GM21723 (cell line): Measurements from ENCODE around the gene LLGL1.
A peak's percentile ranks its signal among the peaks of the same experiment; 100 is the strongest.

Source experiments
- ATAC-seq: cut with Tn5 transposase; IDR thresholded peaks from one replicate; pipeline ENCODE4 v1.9.1; 2021; ENCODE audit warnings: mild to moderate bottlenecking, moderate library complexity; ENCODE audit not compliant: unreplicated experiment

LLGL1 gene

GRCh38 chr17:18225121-18225641 is at the start of gene LLGL1:
TSS of gene LLGL1 (plus strand) at chr17:18225635. CDS start at chr17:18225683, 48 bp downstream.
- ATAC-seq, result peak; percentile 82

- ATAC-seq, result no peak
These were observed 49.3 kb upstream of the LLGL1 start for GRCh38 chr17:18176176-18176575.

DNA sequence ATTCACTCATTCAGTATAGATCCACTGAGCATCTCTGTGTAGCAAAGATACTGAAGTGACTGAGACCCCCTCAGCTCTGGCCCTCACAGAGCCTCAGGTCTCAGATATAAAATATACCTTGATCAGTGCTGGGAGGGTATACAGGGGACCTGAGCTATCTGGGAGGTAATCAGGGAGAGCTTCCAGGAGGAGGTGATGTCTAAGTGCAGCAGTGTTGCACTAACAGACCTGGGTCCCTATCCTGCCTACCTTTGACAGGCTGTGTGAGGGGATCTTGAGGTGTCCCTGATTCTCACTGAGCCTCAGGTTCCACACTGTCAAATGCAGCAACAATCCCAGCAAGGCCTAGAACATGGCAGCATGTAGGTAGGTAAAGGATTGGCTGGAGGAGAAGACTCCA is 48.3 kb upstream of the LLGL1 start:
- no peak for ATAC-seq

DNA sequence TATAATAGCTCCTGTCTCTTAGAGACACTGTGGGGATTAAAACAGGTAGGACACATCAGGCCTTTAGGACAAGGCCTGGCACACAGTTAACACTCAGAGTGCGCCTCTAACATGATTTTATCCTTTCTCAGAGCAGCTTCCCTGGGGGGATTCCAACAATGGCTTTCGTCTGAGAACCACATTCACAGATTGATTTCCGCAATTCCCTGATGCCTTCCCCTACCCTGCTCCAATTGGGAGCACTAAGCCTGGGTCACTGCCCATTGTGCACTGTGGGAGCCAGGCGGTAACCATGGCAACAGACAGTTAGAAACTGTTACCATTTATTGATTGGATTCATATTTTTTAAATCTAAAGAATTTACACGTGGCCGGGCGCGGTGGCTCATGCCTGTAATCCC is 47.7 kb upstream of the LLGL1 start:
- no peak for ATAC-seq

DNA sequence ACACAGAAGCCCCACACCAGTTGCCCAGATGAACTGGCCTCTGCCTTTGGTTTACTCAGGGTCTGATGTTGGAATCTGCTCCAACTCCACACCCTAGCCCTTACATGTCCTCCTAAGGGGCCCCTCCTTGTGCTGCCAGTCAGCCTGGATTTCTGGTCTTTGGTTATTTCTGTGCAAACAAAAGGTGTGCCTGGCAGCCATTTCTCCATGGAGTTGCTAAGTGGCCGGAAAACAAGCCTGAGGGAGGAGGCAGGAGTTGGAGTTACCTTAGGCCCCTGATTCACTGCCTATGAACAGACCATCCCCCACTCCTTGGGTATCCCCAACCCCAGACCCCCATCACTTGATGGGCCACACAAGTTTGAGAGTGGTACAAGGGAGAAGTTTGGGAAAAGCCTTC is 46.2 kb upstream of the LLGL1 start:
- ATAC-seq, result no peak

DNA sequence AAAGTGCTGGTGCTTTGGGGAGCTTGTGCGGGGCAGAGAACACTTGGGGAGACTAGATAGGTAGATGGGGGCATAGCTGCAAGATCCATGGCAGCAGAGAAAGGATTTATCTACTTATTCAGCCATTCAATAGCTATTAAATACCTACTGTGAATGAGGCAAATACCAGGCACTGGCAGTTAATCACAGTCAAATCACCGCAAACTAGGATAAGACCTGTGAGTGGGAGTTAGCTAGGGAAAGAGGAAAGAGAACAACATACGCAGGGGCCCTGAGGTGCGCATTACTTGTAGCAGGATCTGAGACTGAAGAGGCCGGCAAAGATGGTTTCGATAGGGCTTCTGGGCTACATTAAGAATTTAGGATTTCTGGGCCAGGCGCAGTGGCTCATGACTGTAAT is 45.6 kb upstream of the LLGL1 start:
- ATAC-seq, result no peak

- no peak for ATAC-seq
These were observed 44.1 kb upstream of the LLGL1 start for GRCh38 chr17:18181358-18181757.

- ATAC-seq, result no peak
These were observed 43.1 kb upstream of the LLGL1 start for GRCh38 chr17:18182110-18182977.

GRCh38 chr17:18182978-18183333 is 42.5 kb upstream of the LLGL1 start:
- peak; percentile 40 for ATAC-seq

- ATAC-seq, result peak; percentile 84
These were observed 41.9 kb upstream of the LLGL1 start, which contains the start of gene ALKBH5 for GRCh38 chr17:18183334-18184142. TSS of gene ALKBH5 (plus strand) at chr17:18183828. CDS start at chr17:18184244, 416 bp downstream.

- peak; percentile 4 for ATAC-seq
These were observed 41.0 kb upstream of the LLGL1 start for GRCh38 chr17:18184143-18185031.

GRCh38 chr17:18185391-18185790 is 40.0 kb upstream of the LLGL1 start:
- ATAC-seq, result no peak

DNA sequence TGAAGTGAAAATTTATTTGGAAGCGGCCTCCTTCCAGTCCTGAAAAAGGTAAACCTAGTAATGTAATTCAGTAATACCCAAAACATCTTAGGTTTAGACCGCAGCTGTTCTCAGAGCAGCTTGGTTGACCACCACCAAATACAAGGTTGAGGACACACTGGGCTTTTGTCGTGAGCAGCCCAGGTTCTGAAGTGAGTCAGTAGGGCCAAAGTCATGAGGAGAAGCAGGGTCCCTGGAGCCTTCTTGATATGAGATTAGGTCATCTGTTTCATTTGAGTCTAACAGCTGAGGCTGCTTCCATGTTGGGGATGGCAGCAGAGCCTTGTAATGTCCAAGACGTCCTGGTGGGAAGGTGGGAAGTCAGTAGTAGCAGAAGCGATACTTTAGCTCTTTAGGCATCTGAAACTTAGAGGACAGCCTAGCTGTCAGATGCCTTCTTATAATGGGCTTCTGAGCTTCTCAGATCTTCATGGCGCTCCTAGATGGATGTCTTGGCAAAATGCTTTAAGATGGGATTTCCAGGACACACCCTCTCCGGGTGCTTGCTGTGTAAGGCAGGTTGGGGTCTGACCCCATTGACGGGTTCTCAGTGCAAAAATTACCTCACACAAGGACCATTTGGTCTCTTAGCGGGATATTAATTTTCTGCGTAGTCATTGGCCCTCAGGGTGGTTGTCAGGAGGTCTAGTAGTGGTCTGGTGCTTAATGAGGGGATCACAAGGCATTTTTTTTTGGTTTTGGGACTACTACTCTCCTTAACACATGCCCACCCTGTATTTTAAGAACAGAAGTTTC is 39.4 kb upstream of the LLGL1 start:
- ATAC-seq, result no peak

DNA sequence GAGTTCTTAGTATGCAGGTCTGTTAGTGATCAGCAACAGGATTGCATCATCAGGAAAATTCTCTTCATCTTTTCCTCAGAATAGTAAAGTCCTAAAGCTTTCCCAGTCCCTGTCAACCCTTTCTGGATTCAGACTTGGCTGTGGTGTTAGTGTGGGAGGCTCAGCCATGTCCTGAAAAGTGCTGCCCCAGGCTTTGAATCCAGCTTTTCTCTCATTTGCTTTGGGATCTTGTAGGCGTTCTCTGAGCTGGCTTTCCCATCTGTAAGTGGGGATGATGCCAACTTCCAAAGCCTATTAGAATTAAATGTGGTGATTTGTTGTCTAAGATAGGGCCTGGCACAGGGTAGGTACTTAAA is 38.8 kb upstream of the LLGL1 start:
- no peak for ATAC-seq

GRCh38 chr17:18187226-18187625 is 38.2 kb upstream of the LLGL1 start:
- ATAC-seq, result no peak

DNA sequence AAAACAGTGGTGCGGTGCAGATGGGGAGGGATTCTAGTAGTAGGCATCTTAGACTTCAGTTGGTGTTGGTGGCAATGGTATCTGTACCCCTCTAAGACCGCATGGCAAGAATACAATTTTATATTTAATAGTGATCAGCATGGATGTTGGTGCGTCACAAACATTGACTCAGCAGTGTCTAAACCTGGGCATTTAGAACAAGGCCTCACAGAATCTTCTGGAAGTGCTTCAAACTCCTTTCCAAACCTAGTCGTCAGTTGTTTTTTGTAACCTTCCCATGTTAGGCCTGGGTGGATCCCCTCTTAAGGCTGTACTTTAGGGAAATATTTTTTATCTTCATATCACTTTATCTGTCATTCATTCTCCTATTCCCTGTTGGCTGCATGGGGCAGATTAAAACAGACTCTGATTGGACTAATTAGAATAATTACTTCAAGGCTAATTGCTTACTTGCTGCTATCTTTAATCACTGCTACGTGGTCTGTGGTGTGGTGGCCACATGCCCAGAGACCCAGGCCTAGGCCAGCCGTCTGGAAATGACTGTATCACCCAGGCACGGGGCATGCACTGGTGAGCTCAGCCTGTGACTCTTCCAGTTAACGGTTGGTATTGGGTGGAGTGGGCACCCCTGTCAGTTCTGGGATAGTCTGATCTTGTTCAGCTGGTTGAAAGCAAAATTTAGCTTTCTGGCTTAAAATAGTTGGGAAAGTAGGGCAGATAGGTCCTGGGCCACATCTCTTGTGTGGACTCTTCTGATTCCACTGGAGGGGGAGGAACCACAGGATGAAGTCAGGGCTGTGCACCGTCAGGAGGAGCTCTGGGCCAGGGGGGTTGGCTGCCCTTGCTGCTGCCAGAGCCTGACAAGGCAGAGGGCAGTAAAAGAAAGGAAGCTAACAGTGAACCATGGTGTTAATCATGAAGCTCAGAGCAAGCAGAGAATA is 37.3 kb upstream of the LLGL1 start:
- no peak for ATAC-seq

DNA sequence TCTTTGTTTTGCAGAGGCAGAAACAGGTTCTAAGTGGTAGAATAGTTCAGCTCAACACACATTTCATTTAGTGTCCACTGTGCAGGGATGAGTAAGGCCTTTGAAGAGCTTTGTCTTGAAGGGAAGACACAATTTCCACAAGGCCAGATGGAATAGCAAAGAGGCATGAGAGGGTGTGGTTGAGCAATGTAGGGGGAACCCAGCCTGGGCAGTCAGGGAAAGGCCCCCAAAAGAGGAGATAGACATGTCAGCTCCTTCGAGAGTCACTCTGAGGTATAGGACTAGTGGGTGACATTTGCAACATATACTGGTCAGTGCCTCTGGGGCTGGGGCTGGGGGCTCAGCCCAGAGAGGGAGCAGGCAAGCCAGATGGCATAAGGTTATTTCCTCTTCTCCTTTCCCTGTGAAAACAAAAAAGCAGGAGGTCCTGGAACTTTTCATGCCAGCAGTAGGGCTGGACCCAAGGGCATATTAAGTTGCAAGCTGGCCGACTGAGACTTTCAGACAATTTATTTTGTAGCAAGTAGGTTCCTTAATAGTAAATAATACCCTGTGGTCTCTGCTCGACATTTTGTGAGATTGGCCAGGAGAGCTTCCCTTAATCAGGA is 34.7 kb upstream of the LLGL1 start:
- no peak for ATAC-seq

DNA sequence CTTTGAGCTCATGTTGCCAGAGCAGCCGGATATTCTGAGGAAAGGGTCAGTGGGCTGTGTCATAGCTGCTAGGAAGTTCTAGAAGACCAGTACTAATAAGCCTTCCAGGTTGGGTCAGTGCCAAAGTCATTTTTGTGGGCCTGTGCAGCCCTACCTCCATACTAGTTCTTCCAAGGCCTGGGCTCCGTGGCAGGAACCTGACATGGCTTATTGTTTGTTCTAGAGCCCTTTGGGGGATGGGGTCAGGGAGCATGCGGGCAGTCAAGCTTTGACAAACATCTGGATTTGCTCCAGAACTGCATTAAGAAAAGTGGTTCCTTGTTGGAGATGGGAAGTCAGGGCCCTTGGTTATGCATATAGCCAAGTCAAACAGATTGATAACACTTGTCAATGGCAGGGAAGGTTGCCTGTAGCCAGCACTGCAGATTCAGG is 34.2 kb upstream of the LLGL1 start:
- no peak for ATAC-seq
